NCI-H1694 (cell line): Measurements from ENCODE around the gene KRT6A.
"Not testable (repeated sequence)": the region's sequence is repeated elsewhere in the genome, so short reads cannot be mapped to it uniquely, and the experiment has no call there.

Source experiments
- DNase-seq: peaks from one replicate; lab custom pipeline; 2025; lab: John Stamatoyannopoulos, UW

The KRT6A gene

GRCh38 chr12:52464897-52465296, 28.2 kb downstream of the KRT6A start:
- no peak for DNase-seq

GRCh38 chr12:52461693-52462092, 31.4 kb downstream of the KRT6A start:
- no peak for DNase-seq

GRCh38 chr12:52458861-52459260, 34.2 kb downstream of the KRT6A start:
- no peak for DNase-seq

- DNase-seq, result no peak
These were observed 37.2 kb downstream of the KRT6A start for GRCh38 chr12:52455821-52456220.

GRCh38 chr12:52454411-52455201, 38.5 kb downstream of the KRT6A start:
- DNase-seq, result no peak

- no peak for DNase-seq
These were observed 41.0 kb downstream of the KRT6A start, which contains the start of gene KRT6B for GRCh38 chr12:52452101-52452500. KRT6B (minus strand) TSS chr12:52452146; CDS start chr12:52452078, 68 bp downstream.

GRCh38 chr12:52448228-52448627, 44.8 kb downstream of the KRT6A start:
- no peak for DNase-seq

- not testable (repeated sequence) for DNase-seq
These were observed 45.9 kb downstream of the KRT6A start for GRCh38 chr12:52447196-52447595.

GRCh38 chr12:52446367-52447045, 46.6 kb downstream of the KRT6A start:
- DNase-seq, result no peak

GRCh38 chr12:52445876-52446275, 47.2 kb downstream of the KRT6A start:
- DNase-seq, result no peak

GRCh38 chr12:52444647-52445595, 48.1 kb downstream of the KRT6A start:
- DNase-seq, result no peak

- DNase-seq, result no peak
These were observed 49.1 kb downstream of the KRT6A start for GRCh38 chr12:52443966-52444365.

GRCh38 chr12:52442600-52443061, 50.4 kb downstream of the KRT6A start:
- no peak for DNase-seq

- no peak for DNase-seq
These were observed 51.6 kb downstream of the KRT6A start for GRCh38 chr12:52441320-52441911.

- no peak for DNase-seq
These were observed 52.2 kb downstream of the KRT6A start for GRCh38 chr12:52440821-52441319.

GRCh38 chr12:52439845-52440244, 53.2 kb downstream of the KRT6A start:
- DNase-seq, result no peak

- DNase-seq, result no peak
These were observed 53.6 kb downstream of the KRT6A start for GRCh38 chr12:52439420-52439819.

- no peak for DNase-seq
These were observed 54.5 kb downstream of the KRT6A start for GRCh38 chr12:52438305-52439301.

- DNase-seq, result no peak
These were observed 55.5 kb downstream of the KRT6A start for GRCh38 chr12:52437508-52437907.
